SK-N-MC (cell line): ENCODE measurements around the gene EI24.

ENCODE experiments used
- DNase-seq: peaks from one replicate; pipeline ENCODE4 v3.0.0-alpha.2; 2011; ENCODE audit warnings: low read depth, low spot score
- H3K27ac ChIP-seq: fragments of 200-600 bp; sonication (generic); 2 replicates; pipeline ENCODE4 v1.5.1; 2016; ENCODE audit warnings: mixed run types
- H3K36me3 ChIP-seq: fragments of 200-600 bp; sonication (generic); 2 replicates; pipeline ENCODE4 v1.6.1; 2017; ENCODE audit warnings: antibody characterized with exemption, low read length, mixed read lengths; ENCODE audit not compliant: insufficient read depth
- H3K4me3 ChIP-seq: fragments of 200-600 bp; sonication (generic); 2 replicates; pipeline ENCODE4 v1.5.1; 2016
- H3K9ac ChIP-seq: fragments of 200-600 bp; sonication (generic); 2 replicates; pipeline ENCODE4 v1.8.0; 2017; ENCODE audit warnings: mixed run types, mixed read lengths; ENCODE audit not compliant: insufficient read length
- H3K9me3 ChIP-seq: fragments of 200-600 bp; sonication (generic); 2 replicates; pipeline ENCODE4 v1.6.1; 2017; ENCODE audit warnings: low read depth, mild to moderate bottlenecking, antibody characterized with exemption, low read length, moderate library complexity, mixed read lengths
- EZH2 ChIP-seq: fragments of 200-600 bp; sonication (generic); IDR thresholded peaks from one replicate; pipeline ENCODE4 v1.6.1; 2017; ENCODE audit warnings: antibody characterized with exemption
- FOXP2 ChIP-seq: optimal IDR thresholded peaks from 2 replicates; pipeline ENCODE3; 2011; ENCODE audit warnings: mild to moderate bottlenecking, moderate library complexity; ENCODE audit not compliant: insufficient read depth; ENCODE audit errors: extremely low read length, control extremely low read depth
- POLR2AphosphoS5 ChIP-seq: IDR thresholded peaks from 2 replicates; pipeline ENCODE4 v1.6.1; 2012; ENCODE audit warnings: mild to moderate bottlenecking, low read depth, low read length, borderline replicate concordance

The EI24 gene

GRCh38 chr11:125627236-125627910 lies 58.1 kb downstream of the EI24 start:
- Histone ChIP-seq H3K4me3 (peak overlapping the region; percentile 96), H3K9ac (peak overlapping the region; percentile 88), H3K36me3 (peaks cover 43% of the 10 kb centered on the region), H3K9me3 (no peaks in the 10 kb centered on the region), H3K27ac (no peak overlapping the region)
- TF ChIP-seq POLR2AphosphoS5 (no peak), EZH2 (no peak), FOXP2 (no peak)
- DNase-seq: no peak
